ENCODE data around the gene LIX1L. TPM values are rescaled to one million over a fixed set of nuclear protein-coding genes. Genes with fewer than 3 reads are reported as not detected.

Gene LIX1L
- total and polyA plus RNA-seq, 2 of the 13 experiments (the other 11 are each of a cell fraction or from before 2014, with no cell fraction given): 8.1 to 24.9 TPM

DNA sequence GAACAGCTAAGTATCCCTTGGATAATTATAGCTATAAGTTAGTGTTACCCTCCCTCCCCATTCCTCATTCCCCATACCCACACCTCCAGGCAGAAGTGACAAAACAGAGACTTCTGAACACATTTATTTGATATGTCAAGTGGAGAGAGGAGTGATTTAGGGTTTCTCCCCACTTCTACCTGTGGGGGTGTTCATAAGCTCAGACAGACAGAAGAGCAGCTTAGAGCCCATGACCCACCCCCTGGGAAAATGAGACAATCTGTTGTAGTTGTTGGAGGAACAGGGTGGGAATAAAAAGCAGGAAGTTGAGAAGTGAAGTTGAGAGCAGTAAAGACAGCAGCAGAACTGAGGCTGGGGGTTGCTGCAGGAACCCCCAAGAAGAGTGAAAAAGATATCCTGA, 1.5 kb upstream of the LIX1L start:
- Histone ChIP-seq H3K36me3 (replicated peaks in 1 of 2; ENCODE audit: control insufficient read depth in 1 of 2, insufficient read depth in 2 of 2, low read length in 2 of 2) (no peaks in the 10 kb centered on the region), H4K20me1 (ENCODE audit: insufficient read depth, low read length) (no peaks in the 10 kb centered on the region), H3K27me3 (ENCODE audit: control insufficient read depth in 1 of 2, insufficient read depth in 2 of 2, low read length in 2 of 2) (peaks cover 0 to 30% of the 10 kb centered on the region in 2 experiments; a peak in 3 of 5 replicates), H3K4me1 (ENCODE audit: insufficient read depth, low read length) (peaks cover 78% of the 10 kb centered on the region), H3K27ac (ENCODE audit: extremely low read length, insufficient read depth, low read length) (no peak overlapping the region), H3K9ac (ENCODE audit: insufficient read depth, low read depth, low read length) (no peak overlapping the region), H3K4me3 (replicated peaks in 1 of 3; ENCODE audit: insufficient read depth in 1 of 3, low read depth in 2 of 3, low read length in 3 of 3) (peak overlapping the region; percentile 60 to 91 (median 68); a peak in 5 of 6 replicates), H3K4me2 (ENCODE audit: low read depth, low read length) (peak overlapping the region; percentile 99), H3K9me3 (ENCODE audit: low read length) (no peaks in the 10 kb centered on the region), H2AFZ (ENCODE audit: low read length) (no peak overlapping the region), H3K79me2 (ENCODE audit: insufficient read depth, low read length) (peaks cover 20% of the 10 kb centered on the region)
- in situ Hi-C loops (cut with HindIII; ENCODE audit: extremely low pct_ligation_motif_present, low pct_unique_long_range_greater_than_20kb): no loop called here
- DNase-seq (ENCODE audit: low spot score) (no peak), ATAC-seq (no peak), FAIRE-seq (no peak)
- TF ChIP-seq SP4 (CRISPR knock-in tag; IDR thresholded peaks at IDR 0.05) (no peak), NFE2L2 (IDR thresholded peaks at IDR 0.05; ENCODE audit: low read length) (no peak), MTF2 (CRISPR knock-in tag; IDR thresholded peaks at IDR 0.05; ENCODE audit: borderline replicate concordance) (no peak), ZSCAN5A (CRISPR knock-in tag; IDR thresholded peaks at IDR 0.05; ENCODE audit: borderline replicate concordance) (no peak), KDM3A (CRISPR knock-in tag; IDR thresholded peaks at IDR 0.05; ENCODE audit: low read depth) (no peak), ZNF207 (IDR thresholded peaks at IDR 0.05; ENCODE audit: borderline replicate concordance) (no peak), GABPA (IDR thresholded peaks at IDR 0.05; ENCODE audit: low read depth, low read length) (no peak), GABPA (CRISPR knock-in tag; IDR thresholded peaks at IDR 0.05; ENCODE audit: low read depth) (no peak), GTF3A (CRISPR knock-in tag; conservative IDR thresholded peaks at IDR 0.05) (no peak), HINFP (CRISPR knock-in tag; IDR thresholded peaks at IDR 0.05; ENCODE audit: low read depth) (no peak), STAT5B (CRISPR knock-in tag; IDR thresholded peaks at IDR 0.05) (no peak), ZEB1 (IDR thresholded peaks at IDR 0.05; ENCODE audit: insufficient replicate concordance, low read depth) (no peak), SCMH1 (CRISPR knock-in tag; IDR thresholded peaks at IDR 0.05; ENCODE audit: borderline replicate concordance) (no peak), CC2D1A (CRISPR knock-in tag; IDR thresholded peaks at IDR 0.05) (no peak)
- intact Hi-C loops (cut with micrococcal nuclease; ENCODE audit: unreplicated experiment): loop anchor here (5.0 kb wide), 1 partner anchor 67 kb away; no protein-coding TSS in a partner anchor
- BruUV-seq (replicated peaks): no TSS peak
- ChIA-PET POLR2A (interaction anchor here (1.4 to 6.2 kb wide), 2 partner anchors 30 to 31 kb away, joined by 3 to 84 read pairs; partner anchors contain the start of gene RBM8A), CTCF (ENCODE audit: low intra/inter-chr PET ratio, low total read pairs) (no interaction called here)

Data from HepG2 (cell line).